Left ventricle myocardium inferior (tissue), 1 donor: Measurements from ENCODE around the gene SPTSSB. TPM values are rescaled to one million over a fixed set of nuclear protein-coding genes. Genes with fewer than 3 reads are reported as not detected.

Source experiments
- DNase-seq: peaks from one replicate; pipeline ENCODE4 v3.0.0-alpha.2; 2020
- H3K27ac ChIP-seq: fragments of 200-600 bp; replicated peaks from 2 replicates; pipeline ENCODE4 v1.8.0; 2021
- H3K27me3 ChIP-seq: fragments of 200-600 bp; 2 replicates; pipeline ENCODE4 v1.8.0; 2021; ENCODE audit warnings: low read depth
- H3K36me3 ChIP-seq: fragments of 200-600 bp; 2 replicates; pipeline ENCODE4 v1.8.0; 2021
- H3K4me1 ChIP-seq: fragments of 200-600 bp; 2 replicates; pipeline ENCODE4 v1.8.0; 2021
- H3K4me3 ChIP-seq: fragments of 200-600 bp; 2 replicates; pipeline ENCODE4 v1.8.0; 2021; ENCODE audit warnings: mild to moderate bottlenecking, moderate library complexity
- H3K9me3 ChIP-seq: fragments of 200-600 bp; replicated peaks from 2 replicates; pipeline ENCODE4 v1.8.0; 2021
- intact Hi-C: fragments of 100-400 bp; cut with micrococcal nuclease; formaldehyde crosslinking; loops from one replicate; pipeline ENCODE4 v1.11.0; 2022
- total RNA-seq: library from RNA; stranded (reverse); fragmentation: NEBNext Ultra II Directional; extraction: Animal tissue kit (Norgen Biotek cat#: 25700); gene quantifications from one replicate; pipeline ENCODE4 v1.2.1, GENCODE V29; 2021
- TF ChIP-seq, protein P1 (sequence below): fragments of 200-600 bp; IDR thresholded peaks from 2 replicates; pipeline ENCODE4 v1.8.0; 2021; ENCODE audit warnings: antibody characterized with exemption, mild to moderate bottlenecking, borderline replicate concordance
- donor health status: DM: no; HTN: yes; CAD: no; lungs with severe emphysema.

Gene SPTSSB
- total RNA-seq, 1 donor from 2014 or later: 0.25 TPM

DNA sequence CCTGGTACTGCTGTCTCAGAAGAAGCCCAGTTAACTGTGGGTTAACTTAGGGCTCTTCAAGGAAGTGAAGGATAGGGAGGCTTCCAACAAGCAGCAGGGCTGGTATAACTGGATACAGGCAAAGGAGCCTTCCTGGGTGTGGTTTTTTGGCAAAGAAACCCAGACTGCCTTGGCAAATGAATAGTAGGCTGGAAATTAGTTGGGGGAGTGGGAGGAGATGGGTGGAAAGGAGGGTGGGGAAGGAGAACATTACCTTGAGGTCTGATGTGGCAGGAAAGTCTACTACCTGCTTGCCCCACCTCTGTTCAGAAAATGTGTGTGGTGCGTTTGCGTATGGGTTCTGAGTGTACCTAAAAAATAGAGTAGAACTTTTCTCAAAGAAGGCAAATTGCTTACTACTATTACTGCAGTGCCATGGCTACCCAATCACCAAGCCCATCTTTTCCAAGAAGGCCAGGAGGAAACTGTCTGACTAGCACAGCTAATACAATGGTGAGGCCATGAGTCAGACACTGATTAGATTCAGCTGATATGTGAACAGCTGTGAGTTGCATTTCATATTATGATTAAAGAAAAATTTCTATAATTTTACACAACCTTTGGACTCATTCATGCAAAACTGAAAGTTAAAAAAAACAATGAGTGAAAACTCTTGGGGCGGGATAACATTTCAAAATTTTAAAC is 55.2 kb downstream of the SPTSSB start:
- Histone ChIP-seq H3K4me3 (no peak overlapping the region), H3K27ac (no peak overlapping the region), H3K36me3 (no peaks in the 10 kb centered on the region), H3K4me1 (peaks cover 8% of the 10 kb centered on the region), H3K27me3 (no peaks in the 10 kb centered on the region), H3K9me3 (peaks cover 16% of the 10 kb centered on the region)
- intact Hi-C loops: no loop called here
- TF ChIP-seq, protein P1, sequence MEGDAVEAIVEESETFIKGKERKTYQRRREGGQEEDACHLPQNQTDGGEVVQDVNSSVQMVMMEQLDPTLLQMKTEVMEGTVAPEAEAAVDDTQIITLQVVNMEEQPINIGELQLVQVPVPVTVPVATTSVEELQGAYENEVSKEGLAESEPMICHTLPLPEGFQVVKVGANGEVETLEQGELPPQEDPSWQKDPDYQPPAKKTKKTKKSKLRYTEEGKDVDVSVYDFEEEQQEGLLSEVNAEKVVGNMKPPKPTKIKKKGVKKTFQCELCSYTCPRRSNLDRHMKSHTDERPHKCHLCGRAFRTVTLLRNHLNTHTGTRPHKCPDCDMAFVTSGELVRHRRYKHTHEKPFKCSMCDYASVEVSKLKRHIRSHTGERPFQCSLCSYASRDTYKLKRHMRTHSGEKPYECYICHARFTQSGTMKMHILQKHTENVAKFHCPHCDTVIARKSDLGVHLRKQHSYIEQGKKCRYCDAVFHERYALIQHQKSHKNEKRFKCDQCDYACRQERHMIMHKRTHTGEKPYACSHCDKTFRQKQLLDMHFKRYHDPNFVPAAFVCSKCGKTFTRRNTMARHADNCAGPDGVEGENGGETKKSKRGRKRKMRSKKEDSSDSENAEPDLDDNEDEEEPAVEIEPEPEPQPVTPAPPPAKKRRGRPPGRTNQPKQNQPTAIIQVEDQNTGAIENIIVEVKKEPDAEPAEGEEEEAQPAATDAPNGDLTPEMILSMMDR: no peak
- DNase-seq: no peak

DNA sequence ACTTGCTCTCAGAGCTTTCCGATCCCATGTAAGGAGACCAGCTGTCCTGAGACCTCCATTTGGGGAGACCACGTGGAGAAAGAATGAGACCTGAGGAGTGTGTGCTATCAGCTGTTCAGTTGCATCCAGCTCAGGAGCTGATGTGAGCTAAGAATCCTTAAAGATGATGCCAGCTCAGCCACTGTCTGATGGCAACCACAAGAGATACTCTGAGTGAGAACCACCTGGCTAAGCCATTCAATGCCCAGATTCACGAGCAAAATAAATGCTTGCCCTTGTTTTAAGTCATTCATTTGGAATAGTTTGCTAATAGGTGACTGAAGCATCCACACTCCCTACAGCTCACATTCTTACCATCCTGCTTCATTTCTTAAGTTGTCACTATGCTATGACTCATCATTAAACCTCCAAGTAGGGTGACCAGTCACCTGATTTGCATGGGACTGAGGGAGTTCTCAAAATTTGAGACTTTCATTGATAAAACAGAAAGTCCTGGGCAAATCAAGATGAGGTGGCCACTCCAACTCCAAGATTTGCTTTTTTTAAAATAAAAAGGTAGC is 56.4 kb downstream of the SPTSSB start:
- no peaks in the 10 kb centered on the region for H3K36me3 ChIP-seq
- DNase-seq: no peak

DNA sequence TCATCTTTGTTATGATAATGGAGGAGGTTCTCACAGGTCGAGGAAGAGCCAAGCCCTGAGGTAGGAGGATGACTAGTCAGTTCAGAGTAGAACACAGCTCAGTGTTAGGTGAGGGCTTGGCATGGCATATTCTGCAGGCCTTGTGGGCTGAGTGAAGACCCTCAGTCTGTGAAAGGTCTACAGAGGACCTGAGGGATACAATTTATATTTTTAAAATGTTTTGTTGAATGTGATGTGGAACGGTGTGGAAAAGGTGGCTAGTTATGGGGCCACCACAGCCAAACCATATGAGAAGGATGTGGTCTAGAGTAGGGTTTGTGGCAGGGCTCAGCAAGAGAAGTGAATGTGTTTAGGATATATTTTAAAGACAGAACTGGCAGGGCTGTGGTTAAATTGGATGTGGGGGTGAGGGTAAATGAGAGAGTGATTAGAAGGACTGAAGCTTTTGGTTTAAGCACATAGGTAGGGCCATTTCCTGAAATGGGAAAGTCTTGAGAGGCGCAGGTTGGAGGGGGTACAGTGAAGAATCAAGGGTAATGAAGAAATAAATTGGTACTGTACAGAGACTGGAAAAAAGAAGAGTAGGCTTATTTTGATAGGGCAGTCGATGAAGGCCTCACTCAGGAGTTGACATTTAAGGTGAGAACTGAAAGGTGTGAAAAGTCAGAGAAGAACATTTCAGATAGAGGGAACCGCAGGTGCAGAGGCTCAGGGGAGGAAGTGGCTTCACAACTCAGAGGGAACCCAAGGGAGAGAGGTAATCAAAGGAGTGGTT is 60.5 kb downstream of the SPTSSB start:
- Histone ChIP-seq H3K4me1 (peaks cover under 1% of the 10 kb centered on the region), H3K4me3 (no peak overlapping the region), H3K27ac (no peak overlapping the region), H3K36me3 (no peaks in the 10 kb centered on the region), H3K27me3 (no peaks in the 10 kb centered on the region), H3K9me3 (peaks cover 14% of the 10 kb centered on the region)
- DNase-seq: no peak
- TF ChIP-seq, protein P1: no peak
- intact Hi-C loops: no loop called here

More for the DNA sequence above, 56.4 kb downstream of the SPTSSB start:
- Histone ChIP-seq H3K4me1 (peaks cover 8% of the 10 kb centered on the region), H3K27ac (no peak overlapping the region), H3K27me3 (no peaks in the 10 kb centered on the region), H3K9me3 (peaks cover 4% of the 10 kb centered on the region), H3K4me3 (no peak overlapping the region)
- intact Hi-C loops: no loop called here
- TF ChIP-seq, protein P1: no peak

DNA sequence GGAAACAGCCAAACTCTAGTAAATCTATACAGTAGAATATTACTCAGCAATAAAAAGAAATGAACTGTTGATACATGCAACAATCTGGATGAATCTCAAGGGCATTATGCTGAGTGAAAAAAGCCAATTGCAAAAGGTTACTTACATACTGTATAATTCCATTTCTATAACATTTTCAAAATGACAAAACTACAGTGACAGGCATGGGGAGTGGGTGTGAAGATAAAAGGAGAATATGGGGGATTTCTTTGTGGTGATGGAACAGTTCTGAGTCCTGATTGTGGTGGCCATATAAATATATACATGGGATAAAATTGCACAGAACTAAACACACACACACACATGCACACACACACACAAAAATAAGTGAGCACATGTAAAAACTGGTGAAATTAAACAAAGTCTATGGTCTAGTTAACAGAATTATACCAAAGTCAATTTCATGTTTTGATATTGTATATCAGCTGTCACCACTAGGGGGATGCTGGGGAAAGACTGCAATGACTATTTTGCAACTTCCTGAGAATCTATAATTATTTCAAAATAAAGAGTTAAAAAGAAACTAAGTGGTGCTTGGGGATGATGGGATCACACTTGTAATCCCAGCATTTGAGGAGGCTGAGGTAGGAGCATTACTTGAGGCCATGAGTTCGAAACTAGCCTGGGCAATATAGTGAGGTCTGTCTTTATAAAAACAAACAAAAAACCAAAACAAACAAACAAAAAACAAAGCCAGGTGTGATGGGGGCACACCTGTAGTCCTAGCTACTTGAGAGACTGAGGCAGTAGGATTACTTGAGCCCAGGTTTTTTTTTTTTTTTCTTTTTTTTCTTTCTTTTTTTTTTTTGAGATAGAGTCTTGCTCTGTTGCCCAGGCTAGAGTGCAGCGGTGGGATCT is 66.0 kb downstream of the SPTSSB start:
- DNase-seq: no peak
- intact Hi-C loops: no loop called here
- H3K9me3 ChIP-seq: peaks cover 14% of the 10 kb centered on the region
- H3K27ac ChIP-seq: no peak overlapping the region
- no peaks in the 10 kb centered on the region for H3K36me3 ChIP-seq
- H3K4me3 ChIP-seq: no peak overlapping the region
- H3K27me3 ChIP-seq: no peaks in the 10 kb centered on the region
- H3K4me1 ChIP-seq: no peaks in the 10 kb centered on the region
- TF ChIP-seq, protein P1: peak; percentile 65

DNA sequence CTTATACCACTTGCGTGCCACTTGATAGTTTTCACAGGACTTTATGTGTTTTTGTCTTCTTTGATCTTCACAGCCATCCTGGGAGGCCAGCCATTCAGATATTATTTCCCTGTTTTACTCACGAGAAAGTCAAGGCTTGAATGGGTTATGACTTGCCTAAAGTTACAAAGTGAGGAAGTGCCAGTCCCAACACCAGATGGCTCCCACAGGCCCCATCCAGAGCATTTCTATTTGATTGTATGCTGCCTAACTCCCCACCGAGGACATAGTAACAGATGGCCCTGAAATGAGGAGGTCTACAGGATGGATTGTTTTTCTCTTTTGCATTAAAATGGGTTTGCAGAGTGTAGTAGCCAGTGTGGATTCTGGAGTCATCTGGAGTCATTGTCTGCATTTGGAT is 74.5 kb downstream of the SPTSSB start:
- intact Hi-C loops: no loop called here
- H3K4me3 ChIP-seq: no peak overlapping the region
- peaks cover 7% of the 10 kb centered on the region for H3K36me3 ChIP-seq
- peaks cover 12% of the 10 kb centered on the region for H3K9me3 ChIP-seq
- H3K27ac ChIP-seq: no peak overlapping the region
- no peaks in the 10 kb centered on the region for H3K4me1 ChIP-seq
- TF ChIP-seq, protein P1: no peak
- DNase-seq: no peak
- H3K27me3 ChIP-seq: no peaks in the 10 kb centered on the region
